ENCODE measurements around the gene CDK19. TPM values are rescaled to one million over a fixed set of nuclear protein-coding genes. Genes with fewer than 3 reads are reported as not detected.
"Not testable (repeated sequence)": the region's sequence is repeated elsewhere in the genome, so short reads cannot be mapped to it uniquely, and the experiment has no call there.

The CDK19 gene
- polyA plus RNA-seq (ENCODE audit: insufficient read depth in 1 of 5, insufficient read length in 5 of 5, low replicate concordance in 1 of 5): 10 to 100 TPM; 21.6 to 48.9 (median 46.3) TPM
- long read RNA-seq, donor 1, full-length matches to known transcripts: 2 of 64 reads
- long read RNA-seq, donor 1, partial matches to known transcripts: 32 of 64 reads
- long read RNA-seq, donor 1, other reads (novel, unspliced or antisense): 30 of 64 reads
- long read RNA-seq, donor 2, full-length matches to known transcripts: 6 of 17 reads
- long read RNA-seq, donor 2, partial matches to known transcripts: 0 of 17 reads
- long read RNA-seq, donor 2, other reads (novel, unspliced or antisense): 11 of 17 reads
- long read RNA-seq, donor 3, full-length matches to known transcripts: 1 of 8 reads
- long read RNA-seq, donor 3, partial matches to known transcripts: 7 of 8 reads
- long read RNA-seq, donor 3, other reads (novel, unspliced or antisense): 0 of 8 reads
- long read RNA-seq, donor 4, partial matches to known transcripts: 5 of 5 reads
- long read RNA-seq, donor 4, other reads (novel, unspliced or antisense): 0 of 5 reads
- long read RNA-seq, donor 5, full-length matches to known transcripts: 6 of 23 reads
- long read RNA-seq, donor 5, partial matches to known transcripts: 17 of 23 reads
- long read RNA-seq, donor 5, other reads (novel, unspliced or antisense): 0 of 23 reads
- long read RNA-seq, donor 6, full-length matches to known transcripts: 3 of 12 reads
- long read RNA-seq, donor 6, partial matches to known transcripts: 9 of 12 reads
- long read RNA-seq, donor 6, other reads (novel, unspliced or antisense): 0 of 12 reads
- long read RNA-seq, donor 7, full-length matches to known transcripts: 6 of 11 reads
- long read RNA-seq, donor 7, partial matches to known transcripts: 5 of 11 reads
- long read RNA-seq, donor 7, other reads (novel, unspliced or antisense): 0 of 11 reads
- long read RNA-seq, donor 8, full-length matches to known transcripts: 2 of 8 reads
- long read RNA-seq, donor 8, partial matches to known transcripts: 6 of 8 reads
- long read RNA-seq, donor 8, other reads (novel, unspliced or antisense): 0 of 8 reads

GRCh38 chr6:110815411-110816409 lies at the start of gene CDK19:
CDK19 (minus strand) TSS chr6:110815469; CDS start chr6:110815136, 333 bp downstream.
- DNase-seq: peak; percentile 98

GRCh38 chr6:110864824-110865223 lies 49.6 kb upstream of the CDK19 start:
- no peak for DNase-seq

- no peak for DNase-seq
These were observed 44.1 kb upstream of the CDK19 start for GRCh38 chr6:110859335-110859792.

GRCh38 chr6:110858562-110859214 lies 43.4 kb upstream of the CDK19 start:
- DNase-seq: no peak

GRCh38 chr6:110858016-110858415 lies 42.7 kb upstream of the CDK19 start:
- DNase-seq: no peak

DNA sequence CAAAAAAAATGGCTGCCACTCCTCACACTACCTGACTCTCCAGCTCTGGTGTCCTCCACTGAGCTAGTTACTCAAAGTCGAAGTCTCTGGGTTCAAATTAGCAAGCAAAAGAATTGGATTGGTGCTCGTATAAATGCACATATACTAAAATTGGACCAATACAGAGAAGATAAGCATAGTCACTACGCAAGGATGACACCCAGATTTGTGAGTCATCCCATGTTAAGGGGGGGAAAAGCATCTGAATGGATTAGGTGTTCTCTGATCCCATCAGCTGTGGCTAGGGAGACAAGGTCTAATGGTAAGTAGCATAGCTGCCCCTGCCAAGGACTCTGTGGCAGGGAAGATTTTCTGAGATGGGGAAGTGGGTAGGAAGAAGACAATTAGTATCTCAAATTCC lies 41.0 kb upstream of the CDK19 start:
- no peak for DNase-seq

DNA sequence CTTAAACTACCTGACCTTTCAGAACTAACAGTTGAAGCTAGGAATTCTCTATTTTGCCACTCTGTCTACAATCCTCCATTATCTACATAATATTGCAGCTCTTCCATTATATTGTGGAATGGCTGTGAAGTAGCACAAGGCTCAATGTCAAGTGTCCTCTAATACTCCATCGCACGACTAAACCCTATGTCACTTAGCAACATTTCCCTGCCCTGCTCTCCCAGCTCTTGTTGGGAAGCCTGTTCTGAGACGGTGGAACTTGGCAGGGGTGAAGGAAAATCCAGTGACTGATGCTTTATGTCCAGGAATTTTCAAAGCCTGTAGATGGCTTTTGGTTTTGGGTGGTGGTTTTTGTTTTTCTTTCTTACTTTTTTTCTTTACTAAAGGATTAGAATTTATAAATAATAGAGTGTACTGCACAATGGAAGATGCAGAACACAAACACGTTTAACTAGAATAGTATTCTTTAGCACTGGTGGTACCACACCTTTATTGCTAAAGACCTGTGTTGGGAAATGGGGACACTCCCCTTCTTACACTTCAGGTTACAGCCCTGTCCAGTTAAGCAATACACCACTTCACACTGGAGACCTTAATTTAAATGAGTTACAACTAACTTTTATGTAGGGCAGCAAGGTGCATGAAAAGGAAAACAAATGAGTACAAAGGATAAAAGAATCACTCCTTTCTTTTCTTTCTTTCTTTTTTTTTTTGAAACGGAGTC lies 38.6 kb upstream of the CDK19 start:
- no peak for DNase-seq

GRCh38 chr6:110852773-110853172 lies 37.5 kb upstream of the CDK19 start:
- DNase-seq: no peak

GRCh38 chr6:110849781-110850180 lies 34.5 kb upstream of the CDK19 start:
- no peak for DNase-seq

DNA sequence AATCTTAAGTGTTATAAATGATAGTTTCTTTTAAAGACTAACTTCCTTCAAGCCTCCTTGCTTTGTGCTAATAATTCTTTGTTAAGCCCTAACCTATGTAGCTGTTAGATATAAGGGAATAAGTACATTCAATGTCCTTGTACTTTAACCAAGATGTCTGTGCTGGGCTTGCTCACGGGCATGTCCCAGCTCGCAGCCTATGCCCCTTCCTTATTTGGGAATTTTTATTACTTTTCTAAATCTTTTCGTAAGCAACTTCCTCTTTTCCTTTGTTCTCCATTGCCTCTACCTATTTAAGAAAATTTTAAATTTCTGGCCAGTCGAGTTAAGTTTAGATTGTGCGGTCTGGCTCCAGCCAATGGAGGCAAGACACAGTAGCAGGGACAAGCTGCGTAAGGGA lies 26.0 kb upstream of the CDK19 start:
- DNase-seq: no peak

DNA sequence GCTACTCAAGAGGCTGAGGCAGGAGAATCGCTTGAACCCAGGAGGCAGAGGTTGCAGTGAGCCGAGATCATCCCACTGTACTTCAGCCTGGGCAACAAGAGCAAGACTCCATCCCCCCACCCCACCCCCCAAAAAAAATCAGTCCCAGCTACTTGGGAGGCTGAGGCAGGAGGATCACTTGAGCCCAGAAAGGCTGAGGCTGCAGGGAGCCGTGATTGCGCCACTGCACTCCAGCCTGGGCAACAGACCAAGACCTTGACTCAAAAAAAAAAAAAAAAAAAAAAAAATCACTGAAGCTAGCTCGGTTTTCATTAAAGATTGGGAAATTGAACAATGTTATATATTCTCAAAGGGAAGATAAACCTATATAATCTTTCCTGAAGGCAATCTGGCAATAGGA lies 20.5 kb upstream of the CDK19 start:
- not testable (repeated sequence) for DNase-seq

GRCh38 chr6:110833831-110834230 lies 18.6 kb upstream of the CDK19 start:
- DNase-seq: no peak

- DNase-seq: no peak
These were observed 16.1 kb upstream of the CDK19 start for GRCh38 chr6:110831405-110831804.

DNA sequence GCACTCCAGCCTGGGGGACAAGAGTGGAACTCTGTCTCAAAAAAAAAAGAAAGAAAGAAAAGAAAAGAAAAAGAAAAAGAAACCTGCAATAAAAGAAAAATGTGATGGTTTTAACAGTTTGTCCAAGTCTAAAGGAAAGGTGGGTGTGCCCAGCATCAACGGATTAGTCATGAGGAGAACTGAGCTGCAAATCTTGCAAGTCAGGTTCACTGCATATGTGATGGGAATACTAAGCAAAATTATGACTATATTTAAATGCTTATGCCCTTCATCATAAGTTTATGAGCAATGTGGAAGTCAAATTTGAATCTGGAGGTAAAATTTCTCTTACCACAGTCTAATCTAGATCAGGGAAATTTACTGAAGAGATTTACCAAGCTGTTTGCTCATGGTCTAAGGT lies 13.1 kb upstream of the CDK19 start:
- no peak for DNase-seq

- no peak for DNase-seq
These were observed 11.2 kb upstream of the CDK19 start for GRCh38 chr6:110826236-110827129.

GRCh38 chr6:110823146-110823545 lies 7.9 kb upstream of the CDK19 start:
- DNase-seq: no peak

DNA sequence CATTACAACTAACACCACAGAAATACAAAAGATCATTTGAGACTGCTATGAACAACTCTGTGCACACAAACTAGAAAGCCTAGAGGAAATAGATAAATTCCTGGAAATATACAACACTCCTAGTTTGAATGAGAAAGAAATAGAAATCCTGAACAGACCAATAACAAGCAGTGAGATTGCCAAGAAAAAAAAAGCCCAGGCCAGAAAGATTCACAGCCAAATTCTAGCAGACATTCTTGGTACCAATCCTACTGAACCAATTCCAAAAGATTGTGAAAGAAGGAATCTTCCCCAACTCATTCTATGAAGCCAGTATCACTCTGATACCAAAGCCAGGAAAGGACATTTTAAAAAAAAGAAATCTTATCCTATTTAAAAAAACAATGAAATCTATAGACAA lies 7.0 kb upstream of the CDK19 start:
- peak; percentile 71 to 77 for DNase-seq

- no peak for DNase-seq
These were observed 1.4 kb upstream of the CDK19 start for GRCh38 chr6:110816677-110817076.

DNA sequence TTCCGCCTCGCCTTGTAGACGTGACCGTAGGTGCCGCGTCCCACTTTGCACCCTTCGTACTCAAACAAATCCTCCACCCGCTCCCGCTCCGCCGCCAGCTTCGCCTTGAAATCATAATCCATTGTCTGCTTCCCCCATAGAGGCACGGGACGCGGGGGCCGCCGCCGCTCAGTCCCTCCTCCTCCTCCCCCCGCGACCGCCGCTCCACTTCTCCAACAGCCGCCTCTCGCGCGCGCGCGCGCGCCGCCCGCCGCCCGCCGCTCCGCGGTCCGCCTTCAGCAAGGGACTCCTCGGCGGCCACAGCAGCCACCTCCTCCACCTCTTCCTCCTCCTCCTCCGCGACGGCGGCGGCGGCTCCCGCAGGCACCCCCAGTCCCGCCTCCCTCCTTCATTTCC lies 256 bp downstream of the CDK19 start:
- no peak for DNase-seq

Data from right lung (tissue), 10 donors.